ENCODE data around the gene UBR2.

- TF ChIP-seq CTCF (IDR thresholded peaks at IDR 0.05; ENCODE audit: extremely low read depth in 1 of 2, insufficient read depth in 1 of 2, low read depth in 1 of 2, low read length in 2 of 2) = no peak
- TF ChIP-seq POLR2A (IDR thresholded peaks at IDR 0.05; ENCODE audit: low read depth, low read length) = no peak
- TF ChIP-seq MYC (IDR thresholded peaks at IDR 0.05; ENCODE audit: low read depth, low read length) = no peak
- no peak for TF ChIP-seq EZH2 (IDR thresholded peaks at IDR 0.05; ENCODE audit: borderline replicate concordance, low read depth, low read length, severe bottlenecking)
- TF ChIP-seq JUN (IDR thresholded peaks at IDR 0.05; ENCODE audit: borderline replicate concordance, insufficient read depth, insufficient read length, low read depth) = no peak
- TF ChIP-seq MAX (IDR thresholded peaks at IDR 0.05; ENCODE audit: insufficient read depth, insufficient read length) = no peak
- TF ChIP-seq POLR2AphosphoS5 (IDR thresholded peaks at IDR 0.05; ENCODE audit: insufficient read depth, low read depth, low read length) = no peak
Observed at GRCh38 chr6:42520786-42521607, 42.8 kb upstream of the UBR2 start.

All from endothelial cell of umbilical vein (primary cell).